H1 (cell line): ENCODE measurements around the gene UCHL5. TPM values are rescaled to one million over a fixed set of nuclear protein-coding genes. Genes with fewer than 3 reads are reported as not detected.
A peak's percentile ranks its signal among the peaks of the same experiment; 100 is the strongest.

Source experiments
- CTCF ChIA-PET: fragments of 300-600 bp; sonication (Branson Sonifier 250); formaldehyde crosslinking; loops from one replicate; lab custom pipeline; 2021; ENCODE audit not compliant: partially characterized antibody; lab: Charles Lee
- POLR2A ChIA-PET: fragments of 300-600 bp; sonication (Branson Sonifier 250); formaldehyde crosslinking; loops from one replicate; lab custom pipeline; 2021; ENCODE audit warnings: inconsistent platforms; ENCODE audit not compliant: partially characterized antibody; lab: Charles Lee
- DNase-seq, 2 experiments: peaks; one replicate each; pipeline versions ENCODE4 v3.0.0 to v3.0.0-alpha.2; 2010 to 2022; ENCODE audit warnings: low spot score in 2 of 2, low read depth in 1 of 2, mixed read lengths in 1 of 2
- FAIRE-seq: peaks from 2 replicates; lab custom pipeline; 2011; peaks lifted over from hg19 to GRCh38; lab: Jason Lieb, UNC
- H2AFZ ChIP-seq: 2 replicates; pipeline ENCODE4 v1.8.1; 2012; ENCODE audit warnings: low read length, inconsistent platforms
- H2AK5ac ChIP-seq: 2 replicates; pipeline ENCODE4 v1.6.1; 2013; ENCODE audit warnings: low read depth, low read length
- H2BK120ac ChIP-seq: replicated peaks from 2 replicates; pipeline ENCODE3; 2013; ENCODE audit warnings: low read depth, low read length, inconsistent platforms
- H2BK12ac ChIP-seq: 2 replicates; pipeline ENCODE4 v1.6.1; 2013; ENCODE audit warnings: low read depth, low read length
- H2BK15ac ChIP-seq: 2 replicates; pipeline ENCODE4 v1.6.1; 2013; ENCODE audit warnings: low read length
- H2BK20ac ChIP-seq: 2 replicates; pipeline ENCODE4 v1.6.1; 2013; ENCODE audit warnings: low read length
- H2BK5ac ChIP-seq: 2 replicates; pipeline ENCODE4 v1.6.1; 2013; ENCODE audit warnings: low read depth, low read length
- H3K14ac ChIP-seq: 2 replicates; pipeline ENCODE4 v1.6.1; 2013; ENCODE audit warnings: inconsistent platforms; ENCODE audit not compliant: insufficient read length
- H3K18ac ChIP-seq: 2 replicates; pipeline ENCODE4 v1.6.1; 2013; ENCODE audit warnings: low read length; ENCODE audit errors: extremely low read depth
- H3K23ac ChIP-seq: 2 replicates; pipeline ENCODE4 v1.6.1; 2013; ENCODE audit warnings: inconsistent platforms; ENCODE audit not compliant: insufficient read length
- H3K23me2 ChIP-seq: 2 replicates; pipeline ENCODE4 v1.6.1; 2013; ENCODE audit warnings: low read depth, low read length
- H3K27ac ChIP-seq: 2 replicates; pipeline ENCODE4 v1.6.1; 2011; ENCODE audit warnings: low read depth, low read length, inconsistent platforms
- H3K27me3 ChIP-seq, 4 experiments: replicated peaks in 1 of 4; 1 replicate in 1 of 4; 2 replicates in 3 of 4; pipeline versions ENCODE4 v1.6.1 to v1.8.1; 2011 to 2013; ENCODE audit warnings: low read length in 3 of 4, mild to moderate bottlenecking in 3 of 4, inconsistent platforms in 2 of 4, mixed read lengths in 2 of 4, moderate library complexity in 1 of 4; ENCODE audit not compliant: control insufficient read depth in 3 of 4, insufficient read depth in 3 of 4; ENCODE audit errors: extremely low read depth in 1 of 4
- H3K36me3 ChIP-seq, 4 experiments: 2 replicates each; pipeline versions ENCODE4 v1.6.1 to v1.8.1; 2011 to 2013; ENCODE audit warnings: mild to moderate bottlenecking in 4 of 4, low read length in 3 of 4, moderate library complexity in 2 of 4, control low read depth in 1 of 4, inconsistent platforms in 1 of 4; ENCODE audit not compliant: insufficient read depth in 4 of 4, control insufficient read depth in 2 of 4
- H3K4ac ChIP-seq: replicated peaks from 2 replicates; pipeline ENCODE3; 2013; ENCODE audit warnings: low read length, low read depth, mixed read lengths, inconsistent platforms; ENCODE audit not compliant: insufficient read length
- H3K4me1 ChIP-seq, 4 experiments: replicated peaks in 1 of 4; 1 replicate in 1 of 4; 2 replicates in 3 of 4; pipeline versions ENCODE4 v1.6.1 to v1.8.1; 2011 to 2013; ENCODE audit warnings: low read length in 3 of 4, inconsistent platforms in 2 of 4, mixed read lengths in 1 of 4; ENCODE audit not compliant: insufficient read depth in 4 of 4, control insufficient read depth in 3 of 4
- H3K4me2 ChIP-seq, 2 experiments: 2 replicates each; pipeline versions ENCODE4 v1.6.1 to v1.8.1; 2011 to 2013; ENCODE audit warnings: low read depth in 2 of 2, low read length in 2 of 2, control low read depth in 1 of 2, inconsistent platforms in 1 of 2, mild to moderate bottlenecking in 1 of 2; ENCODE audit not compliant: insufficient read depth in 1 of 2
- H3K4me3 ChIP-seq, 4 experiments: fragments of 200-600, 300-600 bp in 1 of 4; sonication (generic), shearing (Covaris generic), sonication (Bioruptor Twin) in 1 of 4; 2 replicates each; pipeline versions ENCODE4 v1.5.1 to v1.8.1; 2011 to 2016; ENCODE audit warnings: low read length in 4 of 4, low read depth in 3 of 4, control low read depth in 2 of 4, inconsistent platforms in 2 of 4, mild to moderate bottlenecking in 2 of 4, mixed read lengths in 1 of 4, moderate library complexity in 1 of 4; ENCODE audit not compliant: insufficient read depth in 2 of 4; ENCODE audit errors: extremely low read depth in 1 of 4
- H3K56ac ChIP-seq: replicated peaks from 2 replicates; pipeline ENCODE3; 2013; ENCODE audit warnings: low read depth, mild to moderate bottlenecking, mixed read lengths, low read length, inconsistent platforms; ENCODE audit not compliant: insufficient read length
- H3K79me1 ChIP-seq: 2 replicates; pipeline ENCODE4 v1.6.1; 2013; ENCODE audit warnings: low read depth, low read length, control low read depth
- H3K79me2 ChIP-seq, 2 experiments: 2 replicates each; pipeline versions ENCODE4 v1.6.1 to v1.8.1; 2012 to 2013; ENCODE audit warnings: low read length in 2 of 2, mild to moderate bottlenecking in 2 of 2, inconsistent platforms in 1 of 2; ENCODE audit not compliant: insufficient read depth in 2 of 2, control insufficient read depth in 1 of 2
- H3K9ac ChIP-seq, 4 experiments: replicated peaks in 1 of 4; 1 replicate in 1 of 4; 2 replicates in 3 of 4; pipeline versions ENCODE4 v1.6.1 to v1.8.1; 2011 to 2013; ENCODE audit warnings: low read depth in 3 of 4, low read length in 3 of 4, control low read depth in 2 of 4, mild to moderate bottlenecking in 2 of 4, moderate library complexity in 2 of 4, inconsistent platforms in 1 of 4; ENCODE audit errors: extremely low read depth in 1 of 4
- H3K9me3 ChIP-seq, 2 experiments: 2 replicates each; pipeline versions ENCODE4 v1.6.1 to v1.8.1; 2012 to 2013; ENCODE audit warnings: mild to moderate bottlenecking in 2 of 2, moderate library complexity in 2 of 2, control low read depth in 1 of 2, inconsistent platforms in 1 of 2, low read depth in 1 of 2, low read length in 1 of 2, mixed read lengths in 1 of 2; ENCODE audit not compliant: insufficient read depth in 2 of 2
- H4K20me1 ChIP-seq, 2 experiments: replicated peaks in 1 of 2; 2 replicates each; pipeline versions ENCODE3 to v1.8.1; 2011 to 2013; ENCODE audit warnings: inconsistent platforms in 2 of 2, low read length in 2 of 2, mild to moderate bottlenecking in 1 of 2; ENCODE audit not compliant: insufficient read depth in 2 of 2, control insufficient read depth in 1 of 2
- H4K5ac ChIP-seq: 2 replicates; pipeline ENCODE4 v1.6.1; 2013; ENCODE audit warnings: low read length, low read depth, mixed read lengths, inconsistent platforms; ENCODE audit not compliant: insufficient read length
- H4K8ac ChIP-seq: 2 replicates; pipeline ENCODE4 v1.8.0; 2013; ENCODE audit warnings: mild to moderate bottlenecking, moderate library complexity, low read length, inconsistent platforms; ENCODE audit not compliant: insufficient read depth; ENCODE audit errors: extremely low read depth
- H4K91ac ChIP-seq: replicated peaks from 2 replicates; pipeline ENCODE3; 2013; ENCODE audit warnings: low read length, mixed read lengths, inconsistent platforms; ENCODE audit not compliant: insufficient read length
- ASH2L ChIP-seq: fragments of 200-600, 300-600 bp; sonication (generic); IDR thresholded peaks from one replicate; pipeline ENCODE4 v1.7.1; 2017; ENCODE audit warnings: low read length
- ATF2 ChIP-seq: IDR thresholded peaks from 2 replicates; pipeline ENCODE4 v1.6.1; 2012; ENCODE audit warnings: low read length, inconsistent platforms
- EGR1 ChIP-seq: IDR thresholded peaks from 2 replicates; pipeline ENCODE4 v1.6.1; 2011; ENCODE audit warnings: low read depth, low read length, borderline replicate concordance
- EZH2 ChIP-seq: fragments of 200-600 bp; sonication (generic); IDR thresholded peaks from 2 replicates; pipeline ENCODE4 v1.7.1; 2012; ENCODE audit warnings: low read depth, mild to moderate bottlenecking, moderate library complexity, low read length, inconsistent platforms; ENCODE audit not compliant: severe bottlenecking
- RBBP5 ChIP-seq: IDR thresholded peaks from 2 replicates; pipeline ENCODE4 v1.7.1; 2012; ENCODE audit warnings: low read depth, mild to moderate bottlenecking, inconsistent platforms, low read length, moderate library complexity, borderline replicate concordance
- SIN3A ChIP-seq, 2 experiments: IDR thresholded peaks in 1 of 2; conservative IDR thresholded peaks in 1 of 2; 2 replicates each; pipeline ENCODE4 v1.6.1; 2011 to 2012; ENCODE audit warnings: low read length in 2 of 2, improper control_type of control experiment in 1 of 2, low read depth in 1 of 2, mild to moderate bottlenecking in 1 of 2
- SUZ12 ChIP-seq: fragments of 200-600 bp; sonication (generic); IDR thresholded peaks from 2 replicates; pipeline ENCODE4 v1.6.1; 2012; ENCODE audit warnings: mild to moderate bottlenecking, inconsistent platforms, low read length, moderate library complexity, mixed read lengths
- WGBS, 2 experiments: shearing (Covaris generic) in 1 of 2; methylation state at CpG; one replicate each; pipeline versions ENCODE4 v1.1.6 to v1.1.7; 2013 to 2015; ENCODE audit warnings: low lambda C conversion rate in 2 of 2, mixed read lengths in 2 of 2, inconsistent platforms in 1 of 2, low coverage in 1 of 2, missing lambda C conversion rate in 1 of 2; ENCODE audit not compliant: insufficient replicate concordance in 2 of 2, insufficient coverage in 1 of 2, insufficient read length in 1 of 2; ENCODE audit errors: extremely low coverage in 1 of 2, missing lambda C conversion rate in 1 of 2; 5-methylcytosine and 5-hydroxymethylcytosine counted together
- polyA plus RNA-seq, 7 experiments: library from polyadenylated mRNA; depleted of rRNA in 3 of 7; stranded (reverse) in 5 of 7; unstranded in 2 of 7; fragments of >200 nt in 5 of 7; fragments of 200-250 nt in 2 of 7; gene quantifications; 1 replicate in 5 of 7; 2 replicates in 1 of 7; 4 replicates in 1 of 7; pipeline versions ENCODE4 v1.2.1 to v1.2.3, GENCODE V29; 2011 to 2013; ENCODE audit warnings: missing spikeins in 2 of 7, mixed read lengths in 2 of 7
- total RNA-seq: library from RNA; stranded (reverse); fragmentation: NEBNext Ultra II Directional; extraction: Animal tissue kit (Norgen Biotek cat#: 25700); gene quantifications from 2 replicates; pipeline ENCODE4 v1.2.1, GENCODE V29; 2021
- TF ChIP-seq, protein P1 (sequence below): IDR thresholded peaks from 2 replicates; pipeline ENCODE4 v1.6.1; 2011; ENCODE audit warnings: low read depth, mild to moderate bottlenecking, low read length; ENCODE audit not compliant: insufficient read depth

UCHL5 gene
- total and polyA plus RNA-seq, 2 of the 8 experiments (the other 6 are each of a cell fraction or from before 2014, with no cell fraction given): 12.0 to 40.0 TPM

GRCh38 chr1:193104502-193104906 lies 45.3 kb upstream of the UCHL5 start:
- WGBS, 2 experiments: 3% methylated on average over 24 of the region's 24 CpGs; no CpG with 5 or more reads in 1 of the 2 experiments
- Histone ChIP-seq H3K56ac (no peak overlapping the region), H2BK12ac (no peak overlapping the region), H2BK15ac (no peak overlapping the region), H3K4me1 (peaks cover 0 to 5% (median 2%) of the 10 kb centered on the region in 4 experiments; a peak in 4 of 7 replicates), H2AFZ (peak overlapping the region; percentile 94), H3K4ac (no peak overlapping the region), H3K27ac (no peak overlapping the region)
- POLR2A ChIA-PET: interaction anchor here (0.8 to 5.2 kb wide), 8 partner anchors 9 to 45 kb away, joined by 3 to 21 read pairs (median 6); partner anchors contain the start of genes CDC73, RO60 and UCHL5
- peak; percentile 2 for TF ChIP-seq ASH2L
- TF ChIP-seq SUZ12: peak; percentile 36; the same call in 1 of the 2 replicates
- TF ChIP-seq EGR1: no peak
- TF ChIP-seq ATF2: no peak
- TF ChIP-seq, protein P1, sequence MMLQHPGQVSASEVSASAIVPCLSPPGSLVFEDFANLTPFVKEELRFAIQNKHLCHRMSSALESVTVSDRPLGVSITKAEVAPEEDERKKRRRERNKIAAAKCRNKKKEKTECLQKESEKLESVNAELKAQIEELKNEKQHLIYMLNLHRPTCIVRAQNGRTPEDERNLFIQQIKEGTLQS: no peak
- 0 out of 4 replicates have a peak, but pooled peaks of 1 of the 2 experiments have one; percentile 82 for TF ChIP-seq SIN3A (conservative IDR thresholded peaks at IDR 0.05 in 1 of 2, IDR thresholded peaks at IDR 0.05 in 1 of 2; ENCODE audit: low read depth in 1 of 2, low read length in 2 of 2)
- no peak for TF ChIP-seq EZH2
- TF ChIP-seq RBBP5: 0 out of 2 replicates have a peak, but pooled peaks have one; percentile 82
- TF ChIP-seq, all 59 proteins: peak for 4
- H3K79me2 ChIP-seq: no peaks in the 10 kb centered on the region
- H3K27me3 ChIP-seq: peaks cover 0 to 11% (median 3%) of the 10 kb centered on the region in 4 experiments; a peak in 3 of 7 replicates
- H2BK5ac ChIP-seq: no peak overlapping the region
- CTCF ChIA-PET: interaction anchor here (0.5 to 2.3 kb wide), 9 partner anchors 9 to 1622 kb away, joined by 3 to 10 read pairs (median 5); partner anchors contain the start of gene CDC73
- FAIRE-seq (no peak), DNase-seq (peak in 1 of 2 experiments; percentile 54)
- H3K9ac ChIP-seq: peak overlapping the region in 3 of 4 experiments; percentile 41 to 59 (median 53); a peak in 4 of 7 replicates
- H3K36me3 ChIP-seq: peaks cover 0 to 3% (median under 1%) of the 10 kb centered on the region in 4 experiments; a peak in 2 of 8 replicates
- H2BK120ac ChIP-seq: no peak overlapping the region
- H3K23me2 ChIP-seq: peaks cover 9% of the 10 kb centered on the region
- no peaks in the 10 kb centered on the region for H3K79me1 ChIP-seq
- H3K23ac ChIP-seq: no peak overlapping the region
- H2BK20ac ChIP-seq: no peak overlapping the region
- no peak overlapping the region for H3K18ac ChIP-seq
- H3K4me2 ChIP-seq: peak overlapping the region; percentile 83 to 91
- H3K9me3 ChIP-seq: no peaks in the 10 kb centered on the region
- H2AK5ac ChIP-seq: no peak overlapping the region
- peak overlapping the region; percentile 45 for H4K8ac ChIP-seq
- no peak overlapping the region for H4K91ac ChIP-seq
- peak overlapping the region; percentile 67 to 82 (median 76) for H3K4me3 ChIP-seq
- no peak overlapping the region for H3K14ac ChIP-seq
- no peak overlapping the region for H4K5ac ChIP-seq
- peaks cover 0 to 2% of the 10 kb centered on the region in 2 experiments for H4K20me1 ChIP-seq
